Left renal pelvis (tissue), 4 donors: ENCODE data around the gene NLRP6. TPM values are rescaled to one million over a fixed set of nuclear protein-coding genes. Genes with fewer than 3 reads are reported as not detected.

ENCODE experiments used
- DNase-seq, 4 donors: peaks; one replicate each; pipeline ENCODE4 v3.0.0-alpha.2; 2013; ENCODE audit warnings: low read depth in 4 of 4, low spot score in 3 of 4
- polyA plus RNA-seq, 4 donors: library from polyadenylated mRNA; unstranded; fragments of 120-200 nt; gene quantifications; one replicate each; pipeline ENCODE4 v1.2.1, GENCODE V29; 2013; ENCODE audit not compliant: insufficient read length in 4 of 4

Gene NLRP6
- polyA plus RNA-seq, 4 donors, result 0.04 to 0.50 (median 0.22) TPM

- no peak for DNase-seq
These were observed 13.3 kb downstream of the NLRP6 start for GRCh38 chr11:291281-292210.

GRCh38 chr11:292211-293121 is 14.3 kb downstream of the NLRP6 start:
- DNase-seq, result no peak

GRCh38 chr11:293271-293851 is 15.2 kb downstream of the NLRP6 start:
- DNase-seq, result no peak

GRCh38 chr11:293852-294661 is 15.8 kb downstream of the NLRP6 start:
- DNase-seq, result no peak

GRCh38 chr11:294780-295179 is 16.6 kb downstream of the NLRP6 start:
- DNase-seq, result no peak

- DNase-seq, result no peak
These were observed 17.4 kb downstream of the NLRP6 start for GRCh38 chr11:295351-296170.

DNA sequence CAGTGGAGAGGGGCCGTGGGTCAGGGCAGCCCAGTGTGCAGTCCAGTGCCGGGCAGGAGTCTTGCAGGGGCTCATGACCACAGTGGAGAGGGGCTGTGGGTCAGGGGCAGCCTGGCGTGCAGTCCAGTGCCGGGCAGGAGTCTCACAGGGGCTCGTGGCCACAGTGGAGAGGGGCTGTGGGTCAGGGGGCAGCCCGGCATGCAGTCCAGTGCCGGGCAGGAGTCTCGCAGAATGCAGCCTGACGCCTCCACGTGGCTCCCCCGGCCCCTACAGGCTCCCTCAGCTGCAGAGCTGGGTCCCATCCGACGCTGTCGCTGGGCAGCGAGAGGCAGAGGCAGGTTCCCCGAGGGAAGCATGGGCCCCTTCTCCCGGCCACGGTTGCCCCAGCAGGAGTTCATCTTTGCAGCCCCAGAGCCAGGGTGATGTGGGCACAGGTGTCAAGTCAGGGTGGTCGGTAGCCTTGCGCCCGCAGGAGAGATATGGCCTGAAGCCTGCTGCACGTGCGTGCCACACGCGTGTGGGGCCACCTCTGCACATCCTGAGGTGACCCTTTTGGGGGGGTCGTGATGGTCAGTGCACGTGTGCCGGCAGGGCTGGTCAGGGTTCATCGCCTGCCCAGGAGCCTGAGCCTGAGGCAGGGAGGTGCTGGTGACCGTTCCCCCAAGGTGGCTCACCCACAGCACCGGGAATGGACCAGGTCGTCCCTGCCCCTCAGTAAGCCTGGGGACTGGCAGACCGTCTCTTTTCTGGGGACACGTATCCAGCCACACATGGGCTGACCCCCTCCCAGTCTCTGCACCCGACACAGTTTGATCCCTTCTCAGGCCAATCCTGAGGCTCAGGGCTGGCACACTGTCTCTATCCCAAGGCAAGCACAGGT is 18.2 kb downstream of the NLRP6 start:
- DNase-seq, result no peak

DNA sequence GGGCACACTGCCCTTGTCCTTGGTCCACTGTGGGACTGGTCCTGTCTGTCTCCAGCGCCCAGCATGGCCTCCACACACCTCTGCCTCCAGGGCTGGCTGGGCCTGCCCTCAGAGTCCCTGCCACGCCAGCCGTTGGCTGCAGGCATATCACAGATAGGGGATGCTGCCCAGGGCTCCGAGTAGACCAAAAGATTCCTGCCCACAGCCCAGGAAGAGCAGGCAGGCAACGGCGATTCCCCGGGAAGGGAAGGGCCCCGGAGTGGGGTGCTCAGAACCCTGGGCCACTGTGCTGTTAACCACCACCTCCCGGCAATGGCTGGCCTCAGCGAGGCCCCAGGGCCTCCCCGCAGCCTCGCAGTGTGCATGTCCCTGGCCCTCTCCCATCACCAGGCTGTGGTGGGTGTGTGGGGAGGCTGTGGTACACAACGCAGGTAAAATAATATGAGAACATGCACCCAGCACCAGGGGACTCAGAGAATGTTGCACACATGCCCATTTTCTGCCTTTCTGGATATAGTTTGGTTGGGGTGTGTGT is 18.9 kb downstream of the NLRP6 start:
- no peak for DNase-seq

DNA sequence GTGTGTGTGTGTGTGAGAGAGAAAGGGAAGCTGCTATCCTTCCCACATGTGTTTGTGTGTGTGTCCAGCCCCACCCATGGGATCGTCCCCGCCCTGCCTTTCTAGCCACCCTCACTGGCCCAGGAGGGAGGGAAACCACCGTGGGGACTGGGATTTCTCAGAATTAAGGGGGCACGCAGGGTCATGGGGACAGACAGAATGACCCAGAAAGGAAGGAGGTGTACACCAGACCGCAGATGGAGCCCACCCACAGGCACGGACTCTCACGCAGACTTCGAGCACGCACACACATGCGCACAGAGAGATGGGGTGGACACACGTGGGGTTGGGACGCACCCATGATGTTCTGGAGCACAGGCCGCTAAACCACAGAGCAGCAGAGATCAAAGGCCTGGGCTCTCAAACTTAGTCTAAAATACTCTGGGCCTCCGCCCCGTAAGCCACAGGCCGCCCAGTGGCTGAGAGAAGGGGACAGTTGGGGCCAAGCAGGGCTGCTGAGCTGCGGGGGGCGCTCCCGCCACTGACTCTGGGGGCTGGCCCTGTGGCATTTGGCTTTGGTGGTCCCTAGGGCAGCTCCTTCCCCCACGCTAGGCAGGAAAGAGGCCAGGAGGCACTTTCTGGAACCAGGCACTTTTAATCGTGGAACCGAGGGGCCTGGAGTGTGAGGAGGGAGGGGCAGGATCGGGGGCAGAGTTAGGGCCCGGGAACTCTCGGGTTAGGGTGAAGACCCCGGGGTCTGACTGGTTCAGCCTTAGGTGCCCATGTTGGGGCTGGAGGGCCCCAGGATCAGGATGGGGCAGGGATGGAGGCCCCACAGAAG is 19.6 kb downstream of the NLRP6 start:
- no peak for DNase-seq

GRCh38 chr11:298406-299065 is 20.3 kb downstream of the NLRP6 start:
- no peak for DNase-seq

GRCh38 chr11:299081-299891 is 21.1 kb downstream of the NLRP6 start, which contains the start of gene IFITM5:
IFITM5 (minus strand) TSS chr11:299526; CDS start chr11:299490, 36 bp downstream.
- no peak for DNase-seq

DNA sequence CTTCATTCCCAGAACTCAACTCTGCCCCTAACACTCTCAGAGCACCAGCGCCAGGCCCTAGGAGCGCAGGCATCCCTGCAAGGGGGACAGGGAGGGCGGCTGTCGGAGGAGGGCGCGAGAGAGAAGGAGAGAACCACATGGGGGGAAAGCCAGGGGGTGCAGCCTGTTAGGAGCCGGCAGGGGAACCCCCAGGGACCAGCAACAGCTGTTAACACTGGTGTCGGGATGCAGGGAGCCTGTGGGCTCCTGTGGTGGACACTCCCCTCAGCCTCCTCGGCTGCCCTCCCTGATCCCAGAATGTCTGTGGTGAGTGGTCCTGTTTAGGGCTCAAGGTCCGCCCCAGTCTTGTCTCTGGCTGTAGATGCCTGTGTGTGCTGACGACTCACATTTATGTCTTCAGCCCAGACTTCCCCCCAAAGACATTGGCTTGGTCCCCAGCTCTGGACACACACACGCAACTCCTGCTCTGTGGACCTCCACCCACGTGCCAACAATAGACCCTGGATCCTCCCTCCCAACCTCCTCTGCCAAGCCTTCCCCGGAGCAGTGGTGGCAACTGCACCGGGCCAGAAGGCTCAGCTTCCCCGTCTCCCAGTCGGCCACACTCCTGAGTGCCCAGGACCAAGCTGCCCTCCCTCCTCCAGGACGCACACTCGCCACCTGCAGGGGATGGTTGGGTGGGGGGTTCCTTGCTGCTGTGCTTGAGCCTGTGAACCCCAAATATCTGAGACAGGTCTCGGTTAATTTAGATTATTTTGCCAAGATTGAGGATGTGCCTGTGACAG is 21.9 kb downstream of the NLRP6 start:
- no peak for DNase-seq

DNA sequence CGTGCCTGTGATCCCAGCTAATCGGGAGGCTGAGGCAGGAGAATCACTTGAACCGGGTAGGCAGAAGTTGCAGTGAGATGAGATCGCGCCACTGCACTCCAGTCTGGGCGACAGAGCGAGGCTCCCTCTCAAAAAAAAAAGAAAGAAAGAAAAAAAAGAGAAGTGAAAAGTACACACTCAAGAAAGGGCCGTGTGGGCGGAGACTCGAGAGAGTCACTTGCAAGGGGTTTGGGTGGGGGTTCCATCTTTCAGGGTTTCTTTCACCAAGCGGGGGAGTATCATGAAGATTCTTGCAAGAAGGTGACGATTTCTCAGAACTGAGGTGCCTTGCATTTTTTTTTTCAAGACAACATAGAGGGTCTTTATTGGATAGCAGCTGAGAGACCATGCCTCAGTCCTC is 25.2 kb downstream of the NLRP6 start:
- DNase-seq, result no peak

GRCh38 chr11:304061-304506 is 25.9 kb downstream of the NLRP6 start:
- DNase-seq, result no peak
